Hepatocyte (in vitro differentiated cells): Measurements from ENCODE around the gene MYZAP. TPM values are rescaled to one million over a fixed set of nuclear protein-coding genes. Genes with fewer than 3 reads are reported as not detected.

Source experiments
- DNase-seq: peaks from one replicate; pipeline ENCODE4 v3.0.0-alpha.2; 2016; ENCODE audit warnings: low spot score
- H2AFZ ChIP-seq: fragments of 200-600 bp; sonication (generic); 2 replicates; pipeline ENCODE4 v1.6.0; 2016; ENCODE audit warnings: antibody characterized with exemption, mild to moderate bottlenecking
- H3K27ac ChIP-seq: fragments of 200-600 bp; sonication (generic); 2 replicates; pipeline ENCODE4 v1.5.1; 2016; ENCODE audit warnings: mild to moderate bottlenecking
- H3K27me3 ChIP-seq: fragments of 200-600 bp; sonication (generic); 2 replicates; pipeline ENCODE4 v1.6.1; 2016
- H3K36me3 ChIP-seq: fragments of 200-600 bp; sonication (generic); replicated peaks from 2 replicates; pipeline ENCODE4 v1.5.1; 2016; ENCODE audit warnings: low read depth; ENCODE audit not compliant: insufficient read depth
- H3K4me1 ChIP-seq: fragments of 200-600 bp; sonication (generic); 2 replicates; pipeline ENCODE4 v1.5.1; 2016; ENCODE audit warnings: mild to moderate bottlenecking, moderate library complexity; ENCODE audit not compliant: insufficient read depth
- H3K4me2 ChIP-seq: fragments of 200-600 bp; sonication (generic); 2 replicates; pipeline ENCODE4 v1.6.0; 2016
- H3K4me3 ChIP-seq: fragments of 200-600 bp; sonication (generic); 2 replicates; pipeline ENCODE4 v1.5.1; 2016; ENCODE audit warnings: mild to moderate bottlenecking
- H3K79me2 ChIP-seq: fragments of 200-600 bp; sonication (generic); 2 replicates; pipeline ENCODE4 v1.6.0; 2017; ENCODE audit warnings: mild to moderate bottlenecking
- H3K9me2 ChIP-seq: fragments of 200-600 bp; sonication (generic); replicated peaks from 2 replicates; pipeline ENCODE4 v1.6.0; 2017; ENCODE audit warnings: mild to moderate bottlenecking; ENCODE audit not compliant: insufficient read depth
- H3K9me3 ChIP-seq: fragments of 200-600 bp; sonication (generic); 2 replicates; pipeline ENCODE4 v1.5.1; 2016; ENCODE audit warnings: low read depth, mild to moderate bottlenecking
- H4K20me1 ChIP-seq: fragments of 200-600 bp; sonication (generic); 2 replicates; pipeline ENCODE4 v1.6.0; 2016; ENCODE audit warnings: mild to moderate bottlenecking; ENCODE audit not compliant: insufficient read depth, poor library complexity, severe bottlenecking
- CTCF ChIP-seq: fragments of 200-600 bp; sonication (generic); IDR thresholded peaks from 2 replicates; pipeline ENCODE4 v1.5.1; 2016; ENCODE audit warnings: antibody characterized with exemption, mild to moderate bottlenecking; ENCODE audit not compliant: poor library complexity
- EZH2 ChIP-seq: fragments of 200-600 bp; sonication (generic); IDR thresholded peaks from 2 replicates; pipeline ENCODE4 v1.6.1; 2016; ENCODE audit warnings: antibody characterized with exemption, mild to moderate bottlenecking, borderline replicate concordance
- EZH2phosphoT487 ChIP-seq: fragments of 200-600 bp; sonication (generic); IDR thresholded peaks from one replicate; pipeline ENCODE4 v1.6.1; 2018; ENCODE audit warnings: antibody characterized with exemption, mild to moderate bottlenecking, low read depth, moderate library complexity; ENCODE audit not compliant: unreplicated experiment, severe bottlenecking
- WGBS: methylation state at CpG from one replicate; pipeline ENCODE4 v1.1.6; 2016; ENCODE audit warnings: low lambda C conversion rate; ENCODE audit errors: missing lambda C conversion rate; 5-methylcytosine and 5-hydroxymethylcytosine counted together
- polyA plus RNA-seq: library from polyadenylated mRNA; unstranded; fragments of >200 nt; fragmentation: Nextera tagmentation; extraction: Ambion mirVana; gene quantifications from 2 replicates; pipeline ENCODE4 v1.2.1, GENCODE V29; 2016
- total RNA-seq: library from RNA; depleted of rRNA; stranded (reverse); fragments of >200 nt; gene quantifications from 2 replicates; pipeline ENCODE4 v1.2.3, GENCODE V29; 2014

Gene MYZAP
- total and polyA plus RNA-seq, 2 experiments from 2014 or later: 12.0 to 15.5 TPM

GRCh38 chr15:57698243-57698642 is 106.5 kb downstream of the MYZAP start:
- H3K27me3 ChIP-seq: no peaks in the 10 kb centered on the region
- peaks cover 4% of the 10 kb centered on the region for H3K4me1 ChIP-seq
- no peak overlapping the region for H2AFZ ChIP-seq
- no peak overlapping the region for H3K4me2 ChIP-seq
- no peak overlapping the region for H3K27ac ChIP-seq
- H3K9me3 ChIP-seq: no peaks in the 10 kb centered on the region
- no peaks in the 10 kb centered on the region for H3K36me3 ChIP-seq
- H3K79me2 ChIP-seq: no peaks in the 10 kb centered on the region
- no peaks in the 10 kb centered on the region for H3K9me2 ChIP-seq
- no peak for DNase-seq
- TF ChIP-seq EZH2phosphoT487 (no peak), CTCF (no peak), EZH2 (no peak)
- H3K4me3 ChIP-seq: no peak overlapping the region
- H4K20me1 ChIP-seq: no peaks in the 10 kb centered on the region

GRCh38 chr15:57698991-57699390 is 107.3 kb downstream of the MYZAP start:
- H3K27ac ChIP-seq: no peak overlapping the region
- H3K36me3 ChIP-seq: no peaks in the 10 kb centered on the region
- H3K9me3 ChIP-seq: no peaks in the 10 kb centered on the region
- no peak overlapping the region for H3K4me3 ChIP-seq
- H4K20me1 ChIP-seq: no peaks in the 10 kb centered on the region
- no peaks in the 10 kb centered on the region for H3K9me2 ChIP-seq
- H3K79me2 ChIP-seq: no peaks in the 10 kb centered on the region
- peaks cover 4% of the 10 kb centered on the region for H3K4me1 ChIP-seq
- TF ChIP-seq CTCF (no peak), EZH2phosphoT487 (no peak)
- no peaks in the 10 kb centered on the region for H3K27me3 ChIP-seq
- no peak for DNase-seq
- 71% methylated on average over 4 of the region's 4 CpGs for WGBS
- no peak overlapping the region for H3K4me2 ChIP-seq
- H2AFZ ChIP-seq: no peak overlapping the region

- H2AFZ ChIP-seq: no peak overlapping the region
- peaks cover 14% of the 10 kb centered on the region for H3K79me2 ChIP-seq
- no peak for DNase-seq
- H4K20me1 ChIP-seq: no peaks in the 10 kb centered on the region
- H3K9me3 ChIP-seq: no peaks in the 10 kb centered on the region
- H3K27ac ChIP-seq: no peak overlapping the region
- no peak for TF ChIP-seq CTCF
- H3K4me1 ChIP-seq: peaks cover 6% of the 10 kb centered on the region
- WGBS: 33% methylated on average over 2 of the region's 2 CpGs
- H3K36me3 ChIP-seq: no peaks in the 10 kb centered on the region
- H3K9me2 ChIP-seq: no peaks in the 10 kb centered on the region
- H3K4me3 ChIP-seq: no peak overlapping the region
- H3K27me3 ChIP-seq: no peaks in the 10 kb centered on the region
- no peak overlapping the region for H3K4me2 ChIP-seq
These were observed 111.7 kb downstream of the MYZAP start for GRCh38 chr15:57703387-57703786.

GRCh38 chr15:57704441-57704840 is 112.7 kb downstream of the MYZAP start:
- Histone ChIP-seq H3K9me2 (no peaks in the 10 kb centered on the region), H4K20me1 (peaks cover 5% of the 10 kb centered on the region), H3K36me3 (no peaks in the 10 kb centered on the region), H3K4me3 (no peak overlapping the region), H3K4me2 (no peak overlapping the region), H3K4me1 (peaks cover 9% of the 10 kb centered on the region), H3K27me3 (no peaks in the 10 kb centered on the region), H3K27ac (no peak overlapping the region), H3K79me2 (peaks cover 24% of the 10 kb centered on the region), H3K9me3 (no peaks in the 10 kb centered on the region), H2AFZ (no peak overlapping the region)
- DNase-seq: no peak
- TF ChIP-seq EZH2: no peak
- TF ChIP-seq CTCF: no peak
- no peak for TF ChIP-seq EZH2phosphoT487
- WGBS: 97% methylated on average over 3 of the region's 3 CpGs
